Uterus (tissue), 2 donors: ENCODE data around the gene PPA2.

Experiments used
- CTCF ChIP-seq, 4 experiments: fragments of 200-600 bp in 2 of 4; fragments of 450-650 bp in 2 of 4; sonication (generic) in 2 of 4; IDR thresholded peaks; one replicate each; pipeline ENCODE4 v1.5.1; 2016 to 2019; ENCODE audit warnings: antibody characterized with exemption in 4 of 4, mild to moderate bottlenecking in 2 of 4, moderate library complexity in 1 of 4
- POLR2A ChIP-seq, 2 donors: fragments of 450-650 bp; IDR thresholded peaks; one replicate each; pipeline ENCODE4 v1.6.1; 2016; ENCODE audit warnings: antibody characterized with exemption in 2 of 2, mild to moderate bottlenecking in 1 of 2, moderate library complexity in 1 of 2

GRCh38 chr4:105387466-105387865, 86.4 kb downstream of the PPA2 start:
- TF ChIP-seq CTCF (IDR thresholded peaks at IDR 0.05): no peak
- TF ChIP-seq POLR2A (IDR thresholded peaks at IDR 0.05): no peak
